Activated T-cell treated with anti-CD3 and anti-CD28 coated beads, Interleukin-2, amount 50 U/mL, for 24 hours (primary cell): Measurements from ENCODE around the gene FTO.

Source experiments
- DNase-seq: peaks from one replicate; pipeline ENCODE4 v3.0.0-alpha.2; 2020
- H3K27ac Mint-ChIP-seq: 2 replicates; pipeline ENCODE4 v1.8.0; 2020; ENCODE audit warnings: mild to moderate bottlenecking, mixed read lengths
- H3K27me3 Mint-ChIP-seq: 2 replicates; pipeline ENCODE4 v1.8.0; 2020; ENCODE audit warnings: mixed read lengths
- H3K36me3 Mint-ChIP-seq: 2 replicates; pipeline ENCODE4 v1.8.0; 2020; ENCODE audit warnings: low read depth, mixed read lengths
- H3K4me1 Mint-ChIP-seq: 2 replicates; pipeline ENCODE4 v1.8.0; 2020; ENCODE audit warnings: low read depth, mixed read lengths
- H3K4me3 Mint-ChIP-seq: 2 replicates; pipeline ENCODE4 v1.8.0; 2020; ENCODE audit warnings: mild to moderate bottlenecking, moderate library complexity, mixed read lengths
- H3K9me3 Mint-ChIP-seq: 2 replicates; pipeline ENCODE4 v1.8.0; 2020; ENCODE audit warnings: mixed read lengths

Gene FTO

DNA sequence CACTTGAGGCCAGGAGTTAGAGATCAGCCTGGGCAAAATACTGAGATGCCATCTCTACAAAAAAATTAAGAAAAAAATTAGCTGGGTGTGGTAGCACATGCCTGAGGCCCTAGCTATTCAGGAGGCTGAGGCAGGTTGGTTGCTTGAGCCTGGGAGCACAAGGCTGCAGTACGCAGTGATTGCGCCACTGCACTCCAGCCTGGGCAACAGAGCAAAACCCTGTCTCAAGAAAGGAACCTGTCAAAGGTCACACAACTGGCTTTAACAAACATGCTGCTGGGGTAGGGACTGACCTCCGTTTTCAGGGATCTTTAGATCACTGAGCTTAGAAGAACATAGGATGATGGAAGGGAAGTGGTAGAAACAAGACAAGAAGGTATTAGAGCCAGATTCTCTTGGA is 487.6 kb downstream of the FTO start:
- no peaks in the 10 kb centered on the region for H3K4me1 Mint-ChIP-seq
- no peaks in the 10 kb centered on the region for H3K36me3 Mint-ChIP-seq
- DNase-seq = no peak
- H3K9me3 Mint-ChIP-seq = peaks cover 6% of the 10 kb centered on the region
- H3K27ac Mint-ChIP-seq = no peak overlapping the region
- peaks cover 26% of the 10 kb centered on the region for H3K27me3 Mint-ChIP-seq
- no peak overlapping the region for H3K4me3 Mint-ChIP-seq

DNA sequence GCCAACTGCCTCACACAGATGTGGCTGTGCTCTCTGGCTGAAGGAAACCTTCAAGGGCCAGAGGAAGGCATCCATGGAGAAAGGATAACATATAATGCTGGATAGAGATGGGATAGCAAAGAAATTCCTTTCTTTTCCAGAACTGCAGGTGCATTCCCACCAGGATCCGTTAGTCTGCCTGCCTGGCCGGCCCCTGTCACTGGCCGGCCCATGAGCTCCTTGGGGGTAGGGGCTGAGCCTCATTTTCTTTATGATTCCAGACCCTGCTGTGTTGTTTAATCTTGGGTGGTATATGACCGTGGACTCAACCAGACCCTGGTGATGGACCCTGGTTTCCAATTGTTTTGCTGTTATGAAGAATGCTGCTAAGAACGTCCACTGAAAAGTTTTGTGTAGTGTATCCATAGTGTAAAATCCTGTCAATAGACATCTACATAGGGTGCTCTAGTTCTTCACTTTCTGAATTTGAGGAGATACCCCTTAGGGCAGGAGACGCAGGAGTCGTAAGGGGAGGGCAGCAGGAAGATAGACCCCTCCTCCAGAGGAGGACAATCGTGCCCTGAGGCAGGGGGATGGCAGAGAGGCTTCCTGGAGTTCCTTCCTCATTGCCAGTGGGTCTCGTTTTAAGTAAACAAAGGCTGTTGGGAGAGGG is 489.2 kb downstream of the FTO start:
- H3K27ac Mint-ChIP-seq = no peak overlapping the region
- no peaks in the 10 kb centered on the region for H3K4me1 Mint-ChIP-seq
- no peak overlapping the region for H3K4me3 Mint-ChIP-seq
- peaks cover 20% of the 10 kb centered on the region for H3K27me3 Mint-ChIP-seq
- no peak for DNase-seq
- H3K9me3 Mint-ChIP-seq = peaks cover 6% of the 10 kb centered on the region
- H3K36me3 Mint-ChIP-seq = no peaks in the 10 kb centered on the region

DNA sequence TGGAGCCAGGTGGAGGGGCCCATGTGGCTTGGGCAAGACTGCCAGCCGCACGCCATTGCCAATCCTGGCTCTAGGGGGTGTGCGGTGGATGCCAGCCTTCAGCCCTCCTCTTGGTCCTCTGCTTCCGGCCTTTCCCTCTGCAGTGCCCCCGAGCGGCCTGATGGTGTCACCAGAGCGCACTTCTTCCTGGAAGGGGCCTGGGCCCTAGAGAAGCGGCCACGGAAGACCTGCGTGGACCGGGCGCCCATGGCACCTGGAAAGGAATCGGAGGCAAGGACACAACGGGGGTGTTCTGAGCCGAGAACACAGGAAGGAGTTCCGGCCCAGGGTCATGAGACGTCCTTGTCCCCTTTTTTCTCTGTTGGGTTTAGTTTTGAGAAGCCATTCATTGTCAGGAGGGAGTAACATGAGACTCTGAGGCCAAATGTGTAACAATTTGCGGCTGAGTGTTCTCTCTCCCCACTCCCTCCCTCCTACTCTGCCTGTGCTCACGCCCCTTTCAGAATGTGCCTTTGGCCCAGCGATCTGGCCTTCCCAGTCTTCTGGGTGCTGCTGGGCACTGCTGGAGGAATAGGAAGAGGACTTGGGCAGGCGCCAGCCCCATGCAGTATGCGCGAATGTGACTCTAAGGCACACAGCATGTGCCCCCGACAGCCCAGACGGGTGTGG is 489.8 kb downstream of the FTO start:
- Mint-ChIP-seq H3K27me3 (peaks cover 20% of the 10 kb centered on the region), H3K36me3 (no peaks in the 10 kb centered on the region), H3K27ac (no peak overlapping the region), H3K4me3 (no peak overlapping the region), H3K9me3 (peaks cover 6% of the 10 kb centered on the region), H3K4me1 (no peaks in the 10 kb centered on the region)
- peak; percentile 40 for DNase-seq

DNA sequence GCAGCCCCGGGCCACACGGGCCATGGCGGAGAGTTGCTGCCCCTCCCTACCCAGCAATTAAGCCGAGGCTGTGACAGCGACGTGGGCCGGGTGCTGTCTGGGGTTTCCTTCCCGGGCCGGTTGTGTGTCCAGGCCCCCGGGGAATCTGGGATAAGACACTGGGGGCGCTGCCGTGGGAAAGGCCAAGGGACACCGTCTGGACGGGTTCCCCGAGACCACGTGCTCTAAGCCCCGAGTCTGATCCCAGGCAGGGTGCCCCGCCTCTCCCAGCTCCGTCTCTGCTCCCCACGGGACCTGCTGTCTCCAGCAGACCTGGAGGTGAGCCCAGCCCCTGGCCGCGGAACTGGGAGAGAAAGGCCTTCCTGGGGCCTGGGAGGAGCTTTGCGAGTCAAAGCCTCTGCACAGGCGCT is 490.4 kb downstream of the FTO start:
- H3K9me3 Mint-ChIP-seq = peaks cover 9% of the 10 kb centered on the region
- peaks cover 20% of the 10 kb centered on the region for H3K27me3 Mint-ChIP-seq
- no peak for DNase-seq

DNA sequence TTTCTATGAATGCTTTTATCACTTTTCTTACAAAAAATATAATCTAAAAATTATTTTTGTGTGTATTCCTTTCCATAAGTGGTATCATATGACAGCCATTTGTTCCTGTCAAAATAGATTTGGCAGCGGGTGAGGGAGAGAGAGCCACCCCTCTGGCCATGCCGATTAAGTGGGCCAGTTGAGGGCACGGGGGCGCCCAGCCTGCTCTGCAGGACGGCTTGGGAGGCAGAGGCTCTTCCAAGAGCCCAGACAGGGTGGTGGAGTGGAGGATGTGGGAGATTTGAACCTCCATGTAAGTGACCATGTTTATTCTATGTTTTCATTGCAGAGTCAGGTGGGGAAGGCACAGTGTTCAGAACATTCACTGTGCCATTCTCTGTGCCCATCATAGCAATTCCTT is 493.8 kb downstream of the FTO start:
- Mint-ChIP-seq H3K36me3 (no peaks in the 10 kb centered on the region), H3K27me3 (peaks cover 8% of the 10 kb centered on the region), H3K9me3 (peaks cover 2% of the 10 kb centered on the region), H3K4me1 (no peaks in the 10 kb centered on the region), H3K27ac (no peak overlapping the region), H3K4me3 (no peak overlapping the region)
- DNase-seq = no peak

More for the DNA sequence above, 490.4 kb downstream of the FTO start:
- H3K36me3 Mint-ChIP-seq = no peaks in the 10 kb centered on the region
- no peaks in the 10 kb centered on the region for H3K4me1 Mint-ChIP-seq
- H3K27ac Mint-ChIP-seq = no peak overlapping the region
- no peak overlapping the region for H3K4me3 Mint-ChIP-seq

DNA sequence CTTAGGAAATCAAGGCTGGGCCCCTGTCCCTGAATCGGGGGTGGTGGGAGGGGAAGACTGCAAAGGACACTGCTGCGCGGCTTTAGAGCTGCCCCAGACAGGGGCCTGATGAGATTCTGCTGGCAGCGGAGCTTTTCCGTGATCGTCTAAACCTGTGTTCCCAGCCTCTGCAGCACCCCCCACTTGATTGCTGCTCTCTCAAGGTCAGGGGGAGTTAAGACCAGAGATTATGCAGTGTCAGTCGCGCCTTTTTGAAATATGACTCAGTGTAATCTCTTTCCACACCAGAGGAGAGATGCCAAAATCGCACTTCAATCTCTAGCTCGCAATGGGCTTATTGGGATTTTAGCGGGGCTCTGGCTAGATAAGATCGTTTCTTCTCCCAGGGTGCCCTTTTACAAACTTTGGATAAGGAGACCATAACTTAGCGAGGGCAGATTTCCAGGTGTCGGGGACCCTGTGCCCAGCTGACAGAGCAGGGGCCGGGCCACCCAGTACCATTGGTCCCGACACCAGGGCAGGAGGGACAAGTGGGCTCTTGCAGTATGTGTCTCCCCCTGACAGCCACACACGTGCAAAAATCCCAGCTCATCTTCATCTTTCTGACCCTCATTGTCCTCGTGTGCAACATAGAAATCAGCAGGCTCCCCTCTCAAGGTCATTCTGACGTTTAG is 495.7 kb downstream of the FTO start:
- Mint-ChIP-seq H3K4me3 (no peak overlapping the region), H3K36me3 (no peaks in the 10 kb centered on the region), H3K27ac (no peak overlapping the region), H3K27me3 (peaks cover 5% of the 10 kb centered on the region), H3K4me1 (no peaks in the 10 kb centered on the region), H3K9me3 (peaks cover 2% of the 10 kb centered on the region)
- DNase-seq = no peak

DNA sequence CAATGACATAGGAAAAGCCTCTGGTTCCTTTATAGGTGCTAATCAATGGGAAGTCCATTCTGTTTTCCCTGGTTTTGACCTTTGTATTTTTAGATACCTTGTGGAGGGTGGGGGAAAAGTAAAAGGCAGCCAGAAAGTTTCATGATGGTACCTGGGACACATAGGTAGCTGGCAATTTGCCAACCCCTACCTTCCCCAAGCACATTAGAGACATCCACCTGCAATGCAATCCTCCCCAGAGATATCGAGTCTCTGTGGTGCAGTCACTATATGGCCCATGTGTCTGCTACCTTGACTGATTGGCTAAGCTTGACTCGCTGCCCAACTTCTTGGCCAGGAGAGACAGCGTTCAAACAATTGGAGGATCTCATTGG is 496.2 kb downstream of the FTO start:
- Mint-ChIP-seq H3K27me3 (peaks cover 9% of the 10 kb centered on the region), H3K9me3 (peaks cover 2% of the 10 kb centered on the region), H3K27ac (no peak overlapping the region), H3K4me1 (no peaks in the 10 kb centered on the region), H3K4me3 (no peak overlapping the region), H3K36me3 (no peaks in the 10 kb centered on the region)
- no peak for DNase-seq

DNA sequence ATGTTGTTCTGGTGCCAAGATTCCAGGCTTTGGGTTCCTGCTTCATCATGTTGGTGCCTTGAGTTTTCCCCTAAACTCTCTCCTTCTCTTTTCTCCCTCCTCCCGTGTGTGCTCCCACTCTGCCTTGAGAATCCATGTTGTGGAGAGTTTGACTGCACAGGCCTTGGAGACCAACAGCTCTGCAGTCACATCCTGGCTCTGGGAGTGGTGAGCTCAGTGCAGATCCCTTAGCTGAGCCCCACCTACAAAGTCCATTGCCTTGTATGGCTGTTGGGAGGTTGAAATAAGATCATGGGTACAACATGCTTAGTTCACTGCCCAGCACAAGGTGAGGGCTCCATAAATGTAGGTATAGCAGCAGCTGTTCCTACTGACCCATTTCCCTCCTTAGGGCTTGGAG is 496.8 kb downstream of the FTO start:
- Mint-ChIP-seq H3K36me3 (no peaks in the 10 kb centered on the region), H3K27me3 (peaks cover 14% of the 10 kb centered on the region), H3K9me3 (peaks cover 2% of the 10 kb centered on the region), H3K4me1 (no peaks in the 10 kb centered on the region), H3K4me3 (no peak overlapping the region), H3K27ac (no peak overlapping the region)
- no peak for DNase-seq

DNA sequence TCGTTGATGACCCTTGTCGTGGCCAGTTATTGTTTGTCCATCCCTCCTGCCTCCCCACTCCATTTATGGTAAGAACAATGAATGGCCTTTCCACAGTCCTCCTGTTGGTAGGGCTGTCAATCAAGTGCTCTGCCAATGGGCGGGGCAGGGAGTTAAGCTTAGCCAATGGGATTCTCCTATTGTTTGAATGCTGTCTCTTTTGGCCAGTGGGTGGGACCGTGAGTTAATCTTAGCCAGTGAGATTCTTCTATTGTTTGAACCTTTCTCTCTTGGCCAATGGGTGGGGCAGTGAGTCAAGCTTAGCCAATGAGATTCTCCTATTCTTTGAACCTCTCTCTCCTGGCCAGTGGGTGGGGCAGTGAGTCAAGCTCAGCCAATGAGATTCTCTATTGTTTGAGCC is 497.2 kb downstream of the FTO start:
- no peaks in the 10 kb centered on the region for H3K4me1 Mint-ChIP-seq
- H3K27me3 Mint-ChIP-seq = peaks cover 14% of the 10 kb centered on the region
- H3K4me3 Mint-ChIP-seq = no peak overlapping the region
- peaks cover 2% of the 10 kb centered on the region for H3K9me3 Mint-ChIP-seq
- no peaks in the 10 kb centered on the region for H3K36me3 Mint-ChIP-seq
- no peak for DNase-seq
- H3K27ac Mint-ChIP-seq = no peak overlapping the region
